ENCODE data around the gene ZNF467.

Gene ZNF467

DNA sequence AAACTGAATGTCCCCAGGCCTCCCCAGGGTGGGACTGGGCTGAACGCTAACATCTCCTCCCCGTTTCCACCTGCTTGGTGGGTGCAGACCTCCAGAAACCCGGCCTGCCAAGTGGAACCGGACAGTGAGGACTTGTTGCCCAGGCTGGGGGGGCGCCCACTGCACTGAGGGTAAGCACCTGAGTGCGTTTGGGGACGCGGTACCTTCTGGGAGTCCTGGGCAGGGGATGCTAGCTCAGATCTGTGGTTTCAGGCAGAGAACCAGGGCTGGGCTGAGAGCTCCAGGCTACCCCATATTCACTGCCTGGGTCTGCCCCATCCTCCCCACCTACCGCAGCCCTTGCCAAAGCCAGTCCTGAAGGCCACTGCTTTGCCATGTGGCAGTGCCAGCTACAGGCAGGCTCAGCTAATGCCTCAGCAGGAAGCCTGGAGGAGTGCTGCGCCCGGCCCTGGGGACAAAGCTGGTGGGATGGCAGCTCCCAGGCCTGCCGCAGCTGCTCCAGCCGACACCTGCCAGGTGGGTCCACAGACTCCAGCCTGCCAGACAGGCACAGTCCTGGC, 3.5 kb upstream of the ZNF467 start:
- Histone ChIP-seq H3K27ac (ENCODE audit: low read depth, low read length) (no peak overlapping the region), H3K9ac (ENCODE audit: low read length) (no peak overlapping the region), H2BK120ac (ENCODE audit: low read depth, low read length) (no peak overlapping the region), H4K5ac (ENCODE audit: low read length) (no peak overlapping the region), H2AK5ac (ENCODE audit: low read length) (no peak overlapping the region), H3K56ac (ENCODE audit: low read length) (no peak overlapping the region), H3K4me3 (ENCODE audit: low read length) (no peak overlapping the region), H3K79me1 (ENCODE audit: low read length) (no peaks in the 10 kb centered on the region), H3K23ac (ENCODE audit: low read length) (no peak overlapping the region), H2BK15ac (replicated peaks; ENCODE audit: low read depth) (no peak overlapping the region), H3K4me2 (ENCODE audit: low read length) (no peak overlapping the region), H3K79me2 (ENCODE audit: control insufficient read depth, insufficient read depth, low read length) (no peaks in the 10 kb centered on the region), H3K27me3 (ENCODE audit: insufficient read depth, low read length, poor library complexity) (peaks cover 6% of the 10 kb centered on the region), H3K4me1 (ENCODE audit: control insufficient read depth, low read depth, low read length) (no peaks in the 10 kb centered on the region), H3K18ac (ENCODE audit: low read length) (no peak overlapping the region), H2BK5ac (ENCODE audit: low read length) (no peak overlapping the region), H3K4ac (ENCODE audit: low read depth, low read length) (no peak overlapping the region), H4K8ac (ENCODE audit: low read depth, low read length) (no peak overlapping the region), H3K36me3 (ENCODE audit: control insufficient read depth, insufficient read depth, low read length) (no peaks in the 10 kb centered on the region)
- DNase-seq = no peak
- WGBS (ENCODE audit: extremely low coverage, insufficient coverage, low lambda C conversion rate) = no CpG with 5 or more reads among the region's 13 CpGs

DNA sequence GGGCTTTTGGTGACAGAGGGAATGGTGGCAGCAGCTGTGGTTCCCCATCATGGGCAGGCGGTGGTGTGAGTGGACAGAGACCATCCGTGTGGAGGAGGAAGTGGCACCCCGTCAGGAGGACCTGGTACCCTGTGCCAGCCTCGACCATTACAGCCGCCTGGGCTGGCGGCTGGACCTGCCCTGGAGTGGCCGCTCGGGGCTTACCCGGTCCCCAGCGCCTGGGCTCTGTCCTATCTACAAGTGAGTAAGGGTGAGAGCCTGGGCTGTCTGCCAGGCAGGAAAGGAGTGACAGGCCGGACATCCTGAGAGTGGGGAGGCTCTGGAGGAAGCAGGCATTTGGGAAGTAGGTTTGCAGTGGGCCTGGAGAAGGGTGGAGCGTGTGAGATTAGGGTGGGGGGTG, 2.9 kb upstream of the ZNF467 start:
- Histone ChIP-seq H3K56ac (ENCODE audit: low read length) (no peak overlapping the region), H3K9ac (ENCODE audit: low read length) (no peak overlapping the region), H2BK120ac (ENCODE audit: low read depth, low read length) (no peak overlapping the region), H3K4me1 (ENCODE audit: control insufficient read depth, low read depth, low read length) (no peaks in the 10 kb centered on the region), H3K4ac (ENCODE audit: low read depth, low read length) (no peak overlapping the region), H2BK15ac (replicated peaks; ENCODE audit: low read depth) (no peak overlapping the region), H3K27ac (ENCODE audit: low read depth, low read length) (no peak overlapping the region), H3K23ac (ENCODE audit: low read length) (no peak overlapping the region), H3K79me2 (ENCODE audit: control insufficient read depth, insufficient read depth, low read length) (no peaks in the 10 kb centered on the region), H3K27me3 (ENCODE audit: insufficient read depth, low read length, poor library complexity) (peaks cover 6% of the 10 kb centered on the region), H3K79me1 (ENCODE audit: low read length) (no peaks in the 10 kb centered on the region), H3K4me2 (ENCODE audit: low read length) (no peak overlapping the region), H4K5ac (ENCODE audit: low read length) (no peak overlapping the region), H2BK5ac (ENCODE audit: low read length) (no peak overlapping the region), H3K36me3 (ENCODE audit: control insufficient read depth, insufficient read depth, low read length) (no peaks in the 10 kb centered on the region), H3K18ac (ENCODE audit: low read length) (no peak overlapping the region), H4K8ac (ENCODE audit: low read depth, low read length) (no peak overlapping the region), H2AK5ac (ENCODE audit: low read length) (no peak overlapping the region), H3K4me3 (ENCODE audit: low read length) (no peak overlapping the region)
- DNase-seq = no peak
- no CpG with 5 or more reads among the region's 12 CpGs for WGBS (ENCODE audit: extremely low coverage, insufficient coverage, low lambda C conversion rate)

DNA sequence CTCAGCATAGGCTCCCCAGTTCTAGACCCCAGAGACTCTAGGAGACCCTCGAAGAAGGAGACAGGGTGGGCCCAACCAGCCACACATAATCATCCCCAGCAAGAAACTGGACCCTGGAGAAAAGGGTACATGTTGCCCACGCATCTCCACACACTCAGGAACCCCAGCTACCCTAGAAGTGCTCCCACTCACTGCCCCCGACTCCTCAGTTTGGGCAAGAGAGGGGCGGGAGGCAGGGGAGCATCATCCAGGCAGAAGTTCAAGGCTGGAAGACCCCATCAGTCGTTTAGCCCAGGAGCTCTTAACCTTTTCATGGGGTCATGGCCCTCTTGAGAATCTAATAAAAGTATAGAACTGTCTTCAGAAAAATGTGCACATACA, 1.8 kb upstream of the ZNF467 start:
- no peak overlapping the region for H4K5ac ChIP-seq (ENCODE audit: low read length)
- no peak overlapping the region for H2BK15ac ChIP-seq (replicated peaks; ENCODE audit: low read depth)
- no peak overlapping the region for H3K4me2 ChIP-seq (ENCODE audit: low read length)
- no peak overlapping the region for H4K8ac ChIP-seq (ENCODE audit: low read depth, low read length)
- no peaks in the 10 kb centered on the region for H3K79me2 ChIP-seq (ENCODE audit: control insufficient read depth, insufficient read depth, low read length)
- H3K56ac ChIP-seq (ENCODE audit: low read length) = no peak overlapping the region
- H2BK5ac ChIP-seq (ENCODE audit: low read length) = no peak overlapping the region
- no peak overlapping the region for H3K27ac ChIP-seq (ENCODE audit: low read depth, low read length)
- no peak overlapping the region for H2BK120ac ChIP-seq (ENCODE audit: low read depth, low read length)
- H3K4me3 ChIP-seq (ENCODE audit: low read length) = no peak overlapping the region
- H3K4ac ChIP-seq (ENCODE audit: low read depth, low read length) = no peak overlapping the region
- no peak overlapping the region for H3K23ac ChIP-seq (ENCODE audit: low read length)
- H3K9ac ChIP-seq (ENCODE audit: low read length) = no peak overlapping the region
- H3K27me3 ChIP-seq (ENCODE audit: insufficient read depth, low read length, poor library complexity) = peaks cover 9% of the 10 kb centered on the region
- no peak for DNase-seq
- H3K18ac ChIP-seq (ENCODE audit: low read length) = no peak overlapping the region
- WGBS (ENCODE audit: extremely low coverage, insufficient coverage, low lambda C conversion rate) = no CpG with 5 or more reads among the region's 5 CpGs
- no peaks in the 10 kb centered on the region for H3K4me1 ChIP-seq (ENCODE audit: control insufficient read depth, low read depth, low read length)
- no peaks in the 10 kb centered on the region for H3K36me3 ChIP-seq (ENCODE audit: control insufficient read depth, insufficient read depth, low read length)
- H3K79me1 ChIP-seq (ENCODE audit: low read length) = no peaks in the 10 kb centered on the region
- H2AK5ac ChIP-seq (ENCODE audit: low read length) = no peak overlapping the region

DNA sequence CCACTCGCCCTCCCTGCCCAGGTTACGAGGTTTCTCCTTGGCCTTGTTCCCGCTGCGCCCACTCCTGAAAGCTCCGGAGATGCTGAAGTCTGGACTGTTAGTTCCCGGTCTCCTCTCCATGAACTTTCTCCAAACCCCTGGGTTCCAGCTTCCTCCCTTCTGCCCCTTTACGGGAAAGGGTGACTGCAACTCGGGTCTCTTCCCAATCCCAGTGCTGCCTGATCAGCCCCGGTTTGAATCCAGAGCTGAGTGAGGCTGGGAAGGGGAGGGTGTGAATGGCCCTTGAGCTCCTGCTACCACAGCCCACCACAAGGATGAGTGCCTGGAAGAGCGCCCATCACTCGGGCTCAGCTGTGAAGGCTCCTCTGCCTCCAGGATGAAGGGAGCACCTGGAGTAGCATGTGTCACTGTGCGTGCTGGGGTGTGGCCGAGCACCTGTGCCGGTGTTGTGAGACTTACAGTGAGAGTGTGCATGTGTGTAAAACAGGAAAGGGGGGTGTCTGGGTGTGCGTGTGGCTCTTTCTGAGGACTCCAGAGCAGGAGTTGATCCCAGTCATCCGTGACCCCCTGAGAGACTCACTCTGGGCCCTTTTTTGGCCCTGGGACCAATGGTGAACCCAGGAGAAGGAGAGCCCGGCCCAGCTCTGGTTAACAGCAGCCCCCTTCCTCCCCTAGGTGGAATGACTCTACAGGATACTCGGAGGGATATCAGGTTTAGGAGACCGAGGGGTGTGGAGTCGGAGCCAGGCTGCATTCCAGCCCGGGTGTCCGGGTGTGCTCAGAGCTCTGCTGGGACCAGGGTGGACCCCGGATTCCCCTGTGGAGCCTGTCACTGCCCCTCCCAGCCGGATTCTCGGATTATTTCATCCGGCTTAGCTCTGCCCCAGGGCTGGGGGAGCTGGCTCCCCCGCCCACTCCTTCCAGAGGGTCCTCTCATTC, 1.1 kb upstream of the ZNF467 start:
- Histone ChIP-seq H2BK120ac (ENCODE audit: low read depth, low read length) (no peak overlapping the region), H2BK15ac (replicated peaks; ENCODE audit: low read depth) (no peak overlapping the region)
- no CpG with 5 or more reads among the region's 27 CpGs for WGBS (ENCODE audit: extremely low coverage, insufficient coverage, low lambda C conversion rate)

DNA sequence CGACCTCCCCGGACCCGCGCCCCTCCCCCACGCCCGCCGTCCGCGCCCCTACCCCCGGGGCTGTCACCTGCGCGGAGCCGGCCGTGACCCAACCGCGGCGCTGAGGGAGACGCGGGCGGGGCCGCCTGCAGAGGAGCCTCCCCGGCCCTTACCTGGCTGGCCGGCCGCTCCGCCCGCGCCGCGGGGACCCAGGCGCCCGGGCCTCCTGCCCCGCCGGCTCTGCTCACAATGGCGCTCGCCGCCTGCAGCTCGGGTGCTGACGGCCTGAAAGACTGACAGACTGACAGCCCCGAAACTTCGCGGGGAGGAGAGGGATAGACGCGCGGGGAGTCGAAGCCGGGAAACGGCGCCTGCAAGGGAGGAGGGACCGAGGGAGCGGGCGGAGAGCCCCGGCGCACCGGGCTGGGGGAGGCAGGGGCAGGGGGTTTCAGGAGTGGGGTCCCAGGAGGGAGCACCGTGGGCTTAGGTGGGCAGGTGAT, 393 bp downstream of the ZNF467 start:
- no CpG with 5 or more reads among the region's 55 CpGs for WGBS (ENCODE audit: extremely low coverage, insufficient coverage, low lambda C conversion rate)
- Histone ChIP-seq H2BK5ac (ENCODE audit: low read length) (no peak overlapping the region), H3K4me3 (ENCODE audit: low read length) (peak overlapping the region; percentile 33), H2BK15ac (replicated peaks; ENCODE audit: low read depth) (no peak overlapping the region), H3K18ac (ENCODE audit: low read length) (peak overlapping the region; percentile 66), H3K9ac (ENCODE audit: low read length) (peak overlapping the region; percentile 51), H3K4me1 (ENCODE audit: control insufficient read depth, low read depth, low read length) (no peaks in the 10 kb centered on the region), H2BK120ac (ENCODE audit: low read depth, low read length) (no peak overlapping the region), H3K56ac (ENCODE audit: low read length) (peak overlapping the region; percentile 60), H3K23ac (ENCODE audit: low read length) (no peak overlapping the region), H3K4ac (ENCODE audit: low read depth, low read length) (no peak overlapping the region), H3K27ac (ENCODE audit: low read depth, low read length) (no peak overlapping the region), H3K36me3 (ENCODE audit: control insufficient read depth, insufficient read depth, low read length) (no peaks in the 10 kb centered on the region), H4K5ac (ENCODE audit: low read length) (no peak overlapping the region), H4K8ac (ENCODE audit: low read depth, low read length) (no peak overlapping the region), H3K27me3 (ENCODE audit: insufficient read depth, low read length, poor library complexity) (peaks cover 26% of the 10 kb centered on the region), H3K79me1 (ENCODE audit: low read length) (no peaks in the 10 kb centered on the region), H2AK5ac (ENCODE audit: low read length) (no peak overlapping the region), H3K4me2 (ENCODE audit: low read length) (peak overlapping the region; percentile 86), H3K79me2 (ENCODE audit: control insufficient read depth, insufficient read depth, low read length) (no peaks in the 10 kb centered on the region)
- DNase-seq = peak; percentile 51

More for the DNA sequence above, 1.1 kb upstream of the ZNF467 start:
- no peak overlapping the region for H3K23ac ChIP-seq (ENCODE audit: low read length)
- no peak overlapping the region for H3K9ac ChIP-seq (ENCODE audit: low read length)
- H3K4me2 ChIP-seq (ENCODE audit: low read length) = peak overlapping the region; percentile 4
- H3K56ac ChIP-seq (ENCODE audit: low read length) = no peak overlapping the region
- no peaks in the 10 kb centered on the region for H3K79me2 ChIP-seq (ENCODE audit: control insufficient read depth, insufficient read depth, low read length)
- no peaks in the 10 kb centered on the region for H3K79me1 ChIP-seq (ENCODE audit: low read length)
- H3K4ac ChIP-seq (ENCODE audit: low read depth, low read length) = no peak overlapping the region
- H3K18ac ChIP-seq (ENCODE audit: low read length) = no peak overlapping the region
- DNase-seq = peak; percentile 81
- peaks cover 11% of the 10 kb centered on the region for H3K27me3 ChIP-seq (ENCODE audit: insufficient read depth, low read length, poor library complexity)
- no peaks in the 10 kb centered on the region for H3K4me1 ChIP-seq (ENCODE audit: control insufficient read depth, low read depth, low read length)
- H4K5ac ChIP-seq (ENCODE audit: low read length) = no peak overlapping the region
- no peaks in the 10 kb centered on the region for H3K36me3 ChIP-seq (ENCODE audit: control insufficient read depth, insufficient read depth, low read length)
- no peak overlapping the region for H4K8ac ChIP-seq (ENCODE audit: low read depth, low read length)
- no peak overlapping the region for H2BK5ac ChIP-seq (ENCODE audit: low read length)
- no peak overlapping the region for H2AK5ac ChIP-seq (ENCODE audit: low read length)
- no peak overlapping the region for H3K27ac ChIP-seq (ENCODE audit: low read depth, low read length)
- no peak overlapping the region for H3K4me3 ChIP-seq (ENCODE audit: low read length)

Data from mesendoderm (in vitro differentiated cells).